Activated T-helper 2 cell treated with anti-CD3 and anti-CD28 coated beads, Interferon-gamma antibody, Interleukin-2, Interleukin-4, amounts not matched to agents 10 μg/mL and 5 μg/mL and 100 μg/mL, durations not matched to agents 14 hours and 24 hours and 36 hours (primary cell): ENCODE data around the gene FTMT. TPM values are rescaled to one million over a fixed set of nuclear protein-coding genes. Genes with fewer than 3 reads are reported as not detected.
"Not testable (repeated sequence)": the region's sequence is repeated elsewhere in the genome, so short reads cannot be mapped to it uniquely, and the experiment has no call there.

ENCODE experiments used
- DNase-seq: peaks from one replicate; pipeline ENCODE4 v3.0.0; 2021; ENCODE audit warnings: low spot score
- H3K27ac Mint-ChIP-seq: one replicate; pipeline ENCODE4 v1.8.0; 2021; ENCODE audit warnings: mixed read lengths
- H3K27me3 Mint-ChIP-seq: one replicate; pipeline ENCODE4 v1.8.0; 2021; ENCODE audit warnings: low read depth, mixed read lengths
- H3K36me3 Mint-ChIP-seq: one replicate; pipeline ENCODE4 v1.8.0; 2021; ENCODE audit warnings: low read depth, mixed read lengths
- H3K4me1 Mint-ChIP-seq: one replicate; pipeline ENCODE4 v1.8.0; 2021; ENCODE audit warnings: low read depth, mixed read lengths
- H3K4me3 Mint-ChIP-seq: one replicate; pipeline ENCODE4 v1.8.0; 2021; ENCODE audit warnings: low read depth, mild to moderate bottlenecking, moderate library complexity, mixed read lengths
- H3K9me3 Mint-ChIP-seq: one replicate; pipeline ENCODE4 v1.8.0; 2021; ENCODE audit warnings: mixed read lengths
- intact Hi-C: fragments of 100-400 bp; cut with micrococcal nuclease; formaldehyde crosslinking; loops from one replicate; pipeline ENCODE4 v1.15.1; 2023
- total RNA-seq: library from RNA; stranded (reverse); gene quantifications from 2 replicates; pipeline ENCODE4 v1.2.3, GENCODE V29; 2022

The FTMT gene
- not detected in 2 replicates for total RNA-seq

- Mint-ChIP-seq H3K27me3 (no peaks in the 10 kb centered on the region), H3K27ac (no peak within 1 kb of the TSS), H3K4me1 (no peaks in the 10 kb centered on the region), H3K9me3 (no peaks in the 10 kb centered on the region), H3K36me3 (no peaks in the 10 kb centered on the region), H3K4me3 (no peak within 1 kb of the TSS)
- intact Hi-C loops: no loop called here
- no peak for DNase-seq
Observed at GRCh38 chr5:121851643-121852574, at the start of gene FTMT. TSS of gene FTMT (plus strand) at chr5:121851882. CDS start at chr5:121851964, 82 bp downstream.

- intact Hi-C loops, H3K27me3 Mint-ChIP-seq, H3K4me1 Mint-ChIP-seq, DNase-seq, H3K4me3 Mint-ChIP-seq, H3K27ac Mint-ChIP-seq, H3K36me3 Mint-ChIP-seq: not testable (repeated sequence)
- peaks cover 13% of the 10 kb centered on the region for H3K9me3 Mint-ChIP-seq
Observed at GRCh38 chr5:121805251-121805650, 46.4 kb upstream of the FTMT start.

GRCh38 chr5:121805911-121806310 lies 45.8 kb upstream of the FTMT start:
- no peak for DNase-seq
- no peaks in the 10 kb centered on the region for H3K36me3 Mint-ChIP-seq
- H3K9me3 Mint-ChIP-seq: peaks cover 18% of the 10 kb centered on the region
- H3K27me3 Mint-ChIP-seq: no peaks in the 10 kb centered on the region
- no peak overlapping the region for H3K4me3 Mint-ChIP-seq
- intact Hi-C loops: no loop called here
- no peaks in the 10 kb centered on the region for H3K4me1 Mint-ChIP-seq
- H3K27ac Mint-ChIP-seq: no peak overlapping the region

GRCh38 chr5:121816164-121816563 lies 35.5 kb upstream of the FTMT start:
- Mint-ChIP-seq H3K4me1 (no peaks in the 10 kb centered on the region), H3K36me3 (no peaks in the 10 kb centered on the region), H3K4me3 (no peak overlapping the region), H3K9me3 (peaks cover 6% of the 10 kb centered on the region), H3K27me3 (no peaks in the 10 kb centered on the region), H3K27ac (no peak overlapping the region)
- no peak for DNase-seq
- intact Hi-C loops: no loop called here

GRCh38 chr5:121819682-121820261 lies 31.9 kb upstream of the FTMT start:
- H3K4me1 Mint-ChIP-seq: no peaks in the 10 kb centered on the region
- no peaks in the 10 kb centered on the region for H3K27me3 Mint-ChIP-seq
- H3K9me3 Mint-ChIP-seq: no peaks in the 10 kb centered on the region
- no peak overlapping the region for H3K4me3 Mint-ChIP-seq
- no peaks in the 10 kb centered on the region for H3K36me3 Mint-ChIP-seq
- no peak overlapping the region for H3K27ac Mint-ChIP-seq
- DNase-seq: no peak
- intact Hi-C loops: no loop called here

GRCh38 chr5:121833617-121834016 lies 18.1 kb upstream of the FTMT start:
- intact Hi-C loops: no loop called here
- Mint-ChIP-seq H3K4me1 (no peaks in the 10 kb centered on the region), H3K27me3 (no peaks in the 10 kb centered on the region), H3K4me3 (no peak overlapping the region), H3K9me3 (no peaks in the 10 kb centered on the region), H3K36me3 (no peaks in the 10 kb centered on the region), H3K27ac (no peak overlapping the region)
- DNase-seq: no peak

GRCh38 chr5:121834021-121834420 lies 17.7 kb upstream of the FTMT start:
- no peak overlapping the region for H3K4me3 Mint-ChIP-seq
- DNase-seq: no peak
- H3K27ac Mint-ChIP-seq: no peak overlapping the region
- H3K9me3 Mint-ChIP-seq: no peaks in the 10 kb centered on the region
- intact Hi-C loops: no loop called here
- no peaks in the 10 kb centered on the region for H3K4me1 Mint-ChIP-seq
- no peaks in the 10 kb centered on the region for H3K27me3 Mint-ChIP-seq
- no peaks in the 10 kb centered on the region for H3K36me3 Mint-ChIP-seq

- Mint-ChIP-seq H3K4me3 (no peak overlapping the region), H3K36me3 (no peaks in the 10 kb centered on the region), H3K4me1 (no peaks in the 10 kb centered on the region), H3K27me3 (no peaks in the 10 kb centered on the region), H3K9me3 (no peaks in the 10 kb centered on the region), H3K27ac (no peak overlapping the region)
- intact Hi-C loops: no loop called here
- no peak for DNase-seq
Observed at GRCh38 chr5:121841892-121842291, 9.8 kb upstream of the FTMT start.

GRCh38 chr5:121850272-121850671 lies 1.4 kb upstream of the FTMT start:
- H3K36me3 Mint-ChIP-seq: no peaks in the 10 kb centered on the region
- no peak overlapping the region for H3K4me3 Mint-ChIP-seq

GRCh38 chr5:121853850-121854249 lies 2.2 kb downstream of the FTMT start:
- no peaks in the 10 kb centered on the region for H3K4me1 Mint-ChIP-seq
- no peaks in the 10 kb centered on the region for H3K36me3 Mint-ChIP-seq
- H3K27me3 Mint-ChIP-seq: no peaks in the 10 kb centered on the region
- DNase-seq: no peak
- intact Hi-C loops: no loop called here
- no peak overlapping the region for H3K27ac Mint-ChIP-seq
- no peak overlapping the region for H3K4me3 Mint-ChIP-seq
- H3K9me3 Mint-ChIP-seq: no peaks in the 10 kb centered on the region

More at GRCh38 chr5:121850272-121850671, 1.4 kb upstream of the FTMT start:
- Mint-ChIP-seq H3K9me3 (no peaks in the 10 kb centered on the region), H3K4me1 (no peaks in the 10 kb centered on the region), H3K27me3 (no peaks in the 10 kb centered on the region), H3K27ac (no peak overlapping the region)
- DNase-seq: no peak
- intact Hi-C loops: no loop called here

- DNase-seq: no peak
- intact Hi-C loops: no loop called here
- Mint-ChIP-seq H3K4me3 (no peak overlapping the region), H3K27me3 (no peaks in the 10 kb centered on the region), H3K4me1 (no peaks in the 10 kb centered on the region), H3K36me3 (no peaks in the 10 kb centered on the region), H3K27ac (no peak overlapping the region), H3K9me3 (no peaks in the 10 kb centered on the region)
Observed at GRCh38 chr5:121862801-121863200, 11.1 kb downstream of the FTMT start.

- Mint-ChIP-seq H3K27me3 (no peaks in the 10 kb centered on the region), H3K4me1 (no peaks in the 10 kb centered on the region), H3K9me3 (no peaks in the 10 kb centered on the region), H3K36me3 (no peaks in the 10 kb centered on the region), H3K4me3 (no peak overlapping the region), H3K27ac (no peak overlapping the region)
- intact Hi-C loops: no loop called here
- DNase-seq: no peak
Observed at GRCh38 chr5:121863753-121864285, 12.1 kb downstream of the FTMT start.

- no peaks in the 10 kb centered on the region for H3K36me3 Mint-ChIP-seq
- intact Hi-C loops: no loop called here
- DNase-seq: no peak
- no peak overlapping the region for H3K4me3 Mint-ChIP-seq
- no peaks in the 10 kb centered on the region for H3K4me1 Mint-ChIP-seq
- H3K27ac Mint-ChIP-seq: no peak overlapping the region
- H3K27me3 Mint-ChIP-seq: no peaks in the 10 kb centered on the region
- H3K9me3 Mint-ChIP-seq: no peaks in the 10 kb centered on the region
Observed at GRCh38 chr5:121867403-121867802, 15.7 kb downstream of the FTMT start.
